GM21825 (cell line): ENCODE data around the gene PTEN.
"Not testable (repeated sequence)": the region's sequence is repeated elsewhere in the genome, so short reads cannot be mapped to it uniquely, and the experiment has no call there.

ENCODE experiments used
- ATAC-seq: cut with Tn5 transposase; IDR thresholded peaks from one replicate; pipeline ENCODE4 v1.9.1; 2021; ENCODE audit warnings: mild to moderate bottlenecking, moderate library complexity; ENCODE audit not compliant: unreplicated experiment

Gene PTEN

DNA sequence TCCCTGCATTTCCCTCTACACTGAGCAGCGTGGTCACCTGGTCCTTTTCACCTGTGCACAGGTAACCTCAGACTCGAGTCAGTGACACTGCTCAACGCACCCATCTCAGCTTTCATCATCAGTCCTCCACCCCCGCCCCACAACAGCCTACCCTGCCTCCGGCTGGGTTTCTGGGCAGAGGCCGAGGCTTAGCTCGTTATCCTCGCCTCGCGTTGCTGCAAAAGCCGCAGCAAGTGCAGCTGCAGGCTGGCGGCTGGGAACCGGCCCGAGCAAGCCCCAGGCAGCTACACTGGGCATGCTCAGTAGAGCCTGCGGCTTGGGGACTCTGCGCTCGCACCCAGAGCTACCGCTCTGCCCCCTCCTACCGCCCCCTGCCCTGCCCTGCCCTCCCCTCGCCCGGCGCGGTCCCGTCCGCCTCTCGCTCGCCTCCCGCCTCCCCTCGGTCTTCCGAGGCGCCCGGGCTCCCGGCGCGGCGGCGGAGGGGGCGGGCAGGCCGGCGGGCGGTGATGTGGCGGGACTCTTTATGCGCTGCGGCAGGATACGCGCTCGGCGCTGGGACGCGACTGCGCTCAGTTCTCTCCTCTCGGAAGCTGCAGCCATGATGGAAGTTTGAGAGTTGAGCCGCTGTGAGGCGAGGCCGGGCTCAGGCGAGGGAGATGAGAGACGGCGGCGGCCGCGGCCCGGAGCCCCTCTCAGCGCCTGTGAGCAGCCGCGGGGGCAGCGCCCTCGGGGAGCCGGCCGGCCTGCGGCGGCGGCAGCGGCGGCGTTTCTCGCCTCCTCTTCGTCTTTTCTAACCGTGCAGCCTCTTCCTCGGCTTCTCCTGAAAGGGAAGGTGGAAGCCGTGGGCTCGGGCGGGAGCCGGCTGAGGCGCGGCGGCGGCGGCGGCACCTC lies at the start of gene PTEN, which contains the start of gene KLLN:
PTEN (plus strand) TSS at position 573 of the 891 bp plus-strand sequence. CDS start 845 bp downstream, outside the sequence.
KLLN (minus strand) TSS at position 481 of the 891 bp plus-strand sequence. CDS start 1,046 bp downstream, outside the sequence.
- ATAC-seq, result peak; percentile 37

DNA sequence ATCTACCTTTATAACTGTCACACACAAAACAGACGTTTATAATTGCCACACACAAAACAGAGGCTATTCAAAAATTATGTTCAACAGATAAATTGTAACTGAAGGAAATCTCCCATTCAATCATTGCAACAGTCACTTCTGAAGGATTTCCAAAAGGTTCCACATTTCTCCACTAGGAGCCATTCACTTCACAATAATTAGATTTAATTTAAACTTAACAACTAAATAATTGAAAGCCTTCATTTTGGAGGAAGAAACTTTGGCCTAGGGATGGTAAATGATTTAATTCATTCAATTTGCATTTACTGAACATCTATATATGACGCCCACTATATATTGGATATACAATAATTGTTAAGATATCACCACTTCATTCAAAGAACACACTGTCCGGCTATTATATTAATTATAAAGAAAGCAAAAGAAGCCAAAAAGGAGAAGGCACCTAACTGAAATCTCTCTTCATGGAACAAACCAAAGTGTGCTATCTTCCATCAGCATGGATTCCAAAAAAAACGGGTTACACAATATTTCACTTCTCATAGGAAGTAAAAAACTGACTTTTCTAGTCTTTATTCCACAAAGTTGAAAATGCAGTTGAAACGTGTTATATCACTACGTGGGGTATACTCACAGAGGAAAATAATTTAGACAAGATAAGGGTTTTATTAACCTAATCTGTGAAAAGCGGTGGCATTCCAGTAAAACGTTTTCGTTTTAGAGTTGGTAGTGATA lies 47.1 kb upstream of the PTEN start:
- ATAC-seq, result no peak

DNA sequence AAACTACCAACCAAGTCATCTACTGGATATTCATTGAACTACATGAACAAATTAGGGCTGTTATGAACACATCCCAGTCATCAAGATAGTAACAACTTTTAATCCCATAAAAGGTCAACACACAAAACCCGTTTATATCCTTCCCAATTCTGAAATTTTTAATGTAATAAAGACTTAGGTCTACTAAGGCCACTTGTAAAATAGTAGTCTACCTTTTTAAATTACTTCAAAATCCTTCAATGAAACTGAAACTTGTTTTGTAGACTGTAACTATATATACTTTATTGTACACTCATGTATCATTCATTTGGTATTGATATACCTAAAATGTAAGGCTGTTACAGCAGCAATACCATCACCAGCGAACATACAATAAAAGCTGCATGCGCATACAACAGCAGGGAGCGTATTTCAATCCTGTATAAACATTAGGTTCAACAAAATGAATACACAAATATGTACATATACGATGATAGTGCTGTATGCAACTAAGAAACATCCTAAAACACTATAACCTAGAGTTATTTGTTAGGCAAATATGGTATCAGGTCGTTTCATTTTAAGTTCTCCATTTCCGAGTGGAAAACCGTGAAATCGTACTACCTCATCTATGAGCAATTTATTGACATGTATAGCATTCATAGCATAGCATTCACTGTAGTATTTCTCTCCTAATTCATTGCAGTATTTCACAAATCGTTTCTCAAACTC lies 46.4 kb upstream of the PTEN start:
- ATAC-seq, result no peak

DNA sequence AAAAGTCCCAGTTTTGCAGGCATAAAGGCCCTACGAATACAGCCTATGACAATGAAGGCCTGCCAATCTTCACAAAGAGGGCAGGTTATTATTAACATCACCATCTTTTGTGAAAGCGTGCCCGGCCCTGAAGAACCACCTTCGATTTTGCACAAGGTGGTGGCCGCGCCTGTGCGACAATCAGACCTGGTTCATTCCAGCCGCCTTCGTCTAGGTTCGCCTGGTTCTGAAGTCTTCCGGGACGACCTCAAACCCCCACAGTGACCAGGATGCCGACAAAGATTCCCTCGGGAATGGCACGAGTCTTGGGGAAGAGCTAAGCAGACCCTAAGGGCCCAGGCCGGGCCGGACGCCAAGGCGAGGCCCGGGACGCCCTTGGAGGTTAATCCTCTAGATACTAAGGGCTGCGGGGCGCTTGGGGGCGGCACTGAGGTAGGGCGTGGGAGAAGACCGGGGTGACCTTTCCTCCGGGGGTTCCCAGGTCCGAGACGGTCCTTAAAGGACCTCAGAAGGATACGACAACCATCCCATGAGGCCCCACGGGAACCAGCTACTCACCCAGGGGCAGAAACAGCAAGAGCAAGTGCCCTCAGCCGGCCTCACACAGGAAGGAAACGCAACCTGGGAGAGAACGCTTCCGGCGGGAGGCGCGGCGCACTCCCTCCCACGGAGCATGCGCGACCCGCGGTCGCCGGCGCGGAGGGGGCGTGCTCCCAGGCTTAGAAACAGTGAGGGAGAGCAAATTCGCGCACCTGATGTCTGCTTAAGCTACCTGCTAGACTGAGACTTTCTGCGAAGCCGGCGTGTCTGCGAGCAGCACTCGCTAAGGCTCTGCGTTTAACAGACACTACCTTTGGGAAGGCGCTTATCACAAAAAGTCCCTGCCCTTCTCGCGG lies 45.6 kb upstream of the PTEN start, which contains the start of gene ATAD1:
ATAD1 (minus strand) TSS at position 618 of the 896 bp plus-strand sequence. CDS start 3,627 bp downstream, outside the sequence.
- peak; percentile 76 for ATAC-seq

DNA sequence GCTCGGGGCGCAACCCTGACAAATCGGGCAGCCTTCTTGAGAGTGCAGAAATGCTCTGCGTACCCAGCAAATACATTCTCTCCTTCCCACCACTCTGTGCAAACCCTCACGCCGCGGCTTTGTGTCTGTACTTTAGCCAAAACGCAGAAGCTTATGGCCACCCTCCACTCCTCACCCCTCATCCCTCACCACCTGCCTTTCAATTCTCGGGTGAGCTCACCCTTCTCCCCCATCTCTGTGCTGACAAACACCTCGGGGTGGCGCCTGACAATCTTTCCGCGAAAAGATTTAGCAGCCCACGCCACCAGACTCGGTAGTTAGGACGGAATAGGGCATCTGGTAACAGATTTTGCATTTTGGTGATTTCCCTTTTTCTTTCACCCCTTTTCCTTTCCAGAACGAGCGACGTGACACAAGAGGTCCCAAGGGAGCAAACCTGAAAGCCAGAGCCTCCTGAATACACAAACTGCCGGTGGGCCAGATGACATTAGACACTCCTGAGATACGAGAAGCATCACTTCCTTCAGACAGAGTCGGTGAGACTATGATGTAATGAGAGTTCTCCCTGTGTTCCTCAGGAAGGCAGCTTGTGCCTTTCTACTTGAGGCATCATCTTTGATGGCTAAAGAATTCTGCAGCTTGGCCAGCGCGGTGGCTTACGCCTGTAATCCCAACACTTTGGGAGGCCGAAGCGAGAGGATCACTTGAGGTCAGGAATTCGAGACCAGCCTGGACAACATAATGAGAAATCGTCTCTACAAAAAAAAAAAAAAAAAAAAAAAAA lies 44.7 kb upstream of the PTEN start:
- ATAC-seq, result peak; percentile 54

DNA sequence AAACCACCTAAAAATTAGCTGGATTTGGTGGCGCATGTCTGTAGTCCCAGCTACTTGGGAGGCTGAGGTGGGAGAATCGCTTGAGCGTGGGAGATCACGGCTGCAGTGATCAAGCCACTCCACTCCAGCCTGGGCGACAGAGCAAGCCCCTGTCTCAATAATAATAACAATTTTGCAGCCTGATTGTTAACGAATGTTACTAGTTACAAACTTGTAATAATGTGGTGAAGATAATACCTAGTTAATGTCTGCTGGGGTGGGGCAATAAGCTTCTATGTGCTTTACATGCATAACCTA lies 44.2 kb upstream of the PTEN start:
- ATAC-seq, result no peak

DNA sequence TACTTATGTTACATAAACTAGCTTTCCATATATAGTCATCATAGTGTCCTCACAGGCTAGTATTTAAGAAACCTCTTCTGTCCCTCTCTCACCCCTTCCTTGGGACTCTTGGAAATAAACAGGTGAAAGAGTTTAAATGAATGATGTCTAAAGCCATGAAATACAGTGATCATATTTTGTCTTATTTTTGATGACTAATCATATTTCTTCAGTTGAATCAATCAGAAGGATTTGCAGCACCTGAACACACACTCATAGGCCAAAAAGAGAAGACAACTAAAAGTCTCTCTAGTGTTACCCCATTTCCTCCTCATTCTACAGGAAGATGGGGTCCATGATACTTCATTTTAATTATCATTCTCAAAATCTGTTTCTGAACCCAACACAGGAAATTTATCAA lies 36.8 kb upstream of the PTEN start:
- no peak for ATAC-seq

DNA sequence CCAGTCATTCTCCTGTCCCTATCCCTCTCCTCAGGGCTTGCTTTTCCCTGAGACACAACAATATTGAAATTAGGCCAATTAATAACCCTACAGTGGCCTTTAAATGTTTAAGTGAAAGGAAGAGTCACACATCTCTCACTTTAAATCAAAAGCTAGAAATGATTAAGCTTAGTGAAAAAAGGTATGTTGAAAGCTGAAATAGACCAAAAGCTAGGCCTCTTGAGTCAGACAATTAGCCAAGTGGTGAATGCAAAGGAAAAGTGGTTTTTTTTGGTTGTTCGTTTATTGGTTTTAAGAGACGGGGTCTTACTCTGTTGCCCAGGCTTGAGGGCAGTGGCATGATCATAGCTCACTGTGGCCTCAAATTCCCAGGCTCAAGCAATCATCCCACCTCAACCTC lies 35.7 kb upstream of the PTEN start:
- ATAC-seq, result no peak

DNA sequence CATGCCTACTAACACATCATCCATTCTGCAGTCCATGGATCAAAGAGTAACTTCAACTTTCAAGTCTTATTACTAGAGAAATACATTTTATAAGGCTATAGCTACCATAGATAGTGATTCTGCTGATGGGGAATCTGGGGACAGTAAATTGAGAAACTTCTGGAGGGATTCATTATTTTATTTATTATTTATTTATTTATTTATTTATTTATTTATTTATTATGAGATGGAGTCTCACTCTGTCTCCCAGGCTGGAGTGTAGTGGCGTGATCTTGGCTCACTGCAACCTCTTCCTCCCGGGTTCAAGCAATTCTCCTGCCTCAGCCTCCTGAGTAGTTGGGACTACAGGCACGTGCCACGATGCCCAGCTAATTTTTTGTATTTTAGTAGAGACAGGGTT lies 34.4 kb upstream of the PTEN start:
- not testable (repeated sequence) for ATAC-seq

DNA sequence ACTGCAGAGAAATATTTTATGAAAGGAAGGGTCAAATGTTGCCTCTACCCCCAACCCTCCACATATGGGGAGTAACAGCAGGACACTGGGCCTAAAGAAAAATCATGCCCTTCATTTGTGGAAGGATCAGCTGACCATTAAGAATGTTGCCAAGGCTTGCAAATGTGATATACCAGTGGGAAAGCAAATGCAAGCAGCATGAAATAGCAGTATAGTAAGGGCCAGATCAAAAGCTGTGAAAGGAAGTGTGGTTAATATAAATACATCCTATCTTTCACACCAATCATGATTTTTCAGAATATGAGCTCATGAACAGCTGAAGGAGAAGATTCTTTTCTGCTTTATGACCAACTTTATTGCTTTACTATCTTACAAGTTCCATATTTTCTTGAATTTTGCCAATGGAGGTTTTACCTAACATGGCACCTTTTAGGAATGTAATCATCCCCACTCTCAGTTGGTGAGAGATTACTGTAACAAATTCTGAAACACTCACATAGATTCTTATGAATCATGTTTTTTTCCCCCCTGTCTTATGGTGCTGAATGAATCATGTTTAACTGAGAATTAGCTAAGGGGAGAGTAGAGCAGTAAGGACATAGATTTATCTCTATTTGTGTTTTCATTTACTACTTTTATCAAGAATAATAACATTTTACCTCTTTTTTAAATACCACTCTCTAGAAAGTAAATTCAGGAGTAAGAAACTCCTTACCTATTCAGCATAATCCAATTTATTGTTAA lies 33.3 kb upstream of the PTEN start:
- ATAC-seq, result no peak

DNA sequence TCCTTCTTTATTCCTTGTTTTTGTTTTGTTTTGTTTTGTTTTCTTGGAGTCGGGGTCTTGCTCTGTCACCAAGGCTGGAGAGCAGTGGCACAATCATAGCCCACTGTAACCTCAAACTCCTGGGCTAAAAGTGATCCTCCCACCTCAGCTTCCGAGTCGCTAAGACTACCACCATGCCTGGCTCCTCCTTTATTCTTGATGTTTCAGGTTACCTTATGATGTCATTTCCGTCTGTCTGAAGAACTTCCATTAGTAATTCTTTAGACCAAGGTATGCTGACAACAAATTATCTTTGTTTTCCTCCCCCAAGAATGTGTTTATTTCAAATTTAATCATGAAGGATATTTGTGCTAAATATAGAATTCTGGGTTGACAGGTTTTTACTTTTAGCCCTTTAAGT lies 27.3 kb upstream of the PTEN start:
- ATAC-seq, result no peak

DNA sequence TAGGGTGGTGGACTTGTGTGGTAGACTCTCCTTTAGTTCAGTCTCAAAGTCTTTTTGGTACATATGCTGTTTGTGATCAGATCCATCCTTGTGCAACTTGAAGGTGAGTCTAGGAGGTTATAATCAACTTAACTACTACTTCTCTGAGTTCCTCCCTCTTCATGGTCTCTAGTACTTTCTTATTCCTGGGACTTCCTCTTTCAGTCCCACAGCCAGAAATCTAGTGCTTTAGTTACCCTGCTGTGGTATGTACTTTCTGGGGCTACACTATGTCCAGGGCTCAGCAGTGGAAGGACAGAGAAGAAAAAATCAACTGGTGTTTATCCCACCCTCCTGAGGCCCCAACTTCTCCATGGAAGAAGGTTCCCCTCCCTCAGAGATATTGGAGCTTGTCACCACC lies 26.0 kb upstream of the PTEN start:
- peak; percentile 57 for ATAC-seq

DNA sequence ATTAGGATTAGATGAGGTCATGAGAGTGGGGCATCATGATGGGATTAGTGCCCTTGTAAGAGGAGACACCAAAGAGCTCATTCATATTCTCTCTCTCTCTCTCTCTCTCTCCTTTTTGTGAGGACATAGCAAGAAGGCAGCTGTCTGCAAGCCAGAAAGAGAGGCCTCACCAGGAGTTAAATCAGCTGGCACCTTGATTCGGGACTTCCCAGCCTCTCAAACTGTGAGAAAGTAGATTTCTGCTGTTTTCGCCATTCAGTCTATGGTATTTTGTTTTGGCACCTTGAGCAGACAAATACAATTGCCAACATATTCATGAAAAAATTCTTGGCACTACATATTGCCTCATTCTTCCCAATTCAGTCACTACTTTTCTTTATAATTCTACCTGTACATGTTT lies 24.8 kb upstream of the PTEN start:
- no peak for ATAC-seq

DNA sequence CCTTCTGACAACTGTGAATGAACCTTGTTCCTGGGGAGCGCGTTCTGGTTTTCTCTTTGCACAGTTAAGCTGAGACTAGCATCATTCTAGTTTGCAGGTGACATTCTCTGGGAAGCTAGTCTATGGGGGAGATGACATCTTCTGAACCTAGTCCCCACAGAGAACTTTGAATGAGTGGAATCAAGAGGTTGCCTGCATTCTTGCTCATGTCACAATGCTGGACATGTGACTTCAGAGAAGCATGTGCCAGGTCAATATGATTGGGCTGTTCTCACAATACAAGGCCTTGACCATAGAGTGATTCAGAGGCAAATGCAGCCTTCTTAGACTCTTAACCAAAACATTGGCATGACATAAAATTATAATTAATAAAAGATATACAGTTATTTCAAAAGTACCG lies 22.2 kb upstream of the PTEN start:
- no peak for ATAC-seq

DNA sequence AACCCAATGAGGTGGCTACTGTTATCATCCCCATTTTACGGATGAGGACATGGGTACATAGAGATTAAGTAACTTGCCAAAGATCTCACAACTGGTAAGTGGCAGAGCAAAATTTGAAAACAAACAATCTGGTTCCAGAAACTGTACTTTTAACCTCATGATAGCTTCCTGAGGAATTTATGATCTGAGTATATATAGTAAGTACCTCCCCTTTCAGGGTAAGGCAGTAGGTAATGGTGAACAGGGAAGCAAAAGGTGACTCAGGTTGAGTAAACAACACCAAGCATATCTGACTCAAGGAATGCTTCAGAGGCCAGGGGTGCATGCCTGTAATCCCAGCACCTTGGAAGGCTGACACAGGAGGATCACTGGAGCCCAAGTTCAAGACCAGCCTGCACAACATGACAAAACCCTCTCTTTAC lies 21.2 kb upstream of the PTEN start:
- ATAC-seq, result no peak

DNA sequence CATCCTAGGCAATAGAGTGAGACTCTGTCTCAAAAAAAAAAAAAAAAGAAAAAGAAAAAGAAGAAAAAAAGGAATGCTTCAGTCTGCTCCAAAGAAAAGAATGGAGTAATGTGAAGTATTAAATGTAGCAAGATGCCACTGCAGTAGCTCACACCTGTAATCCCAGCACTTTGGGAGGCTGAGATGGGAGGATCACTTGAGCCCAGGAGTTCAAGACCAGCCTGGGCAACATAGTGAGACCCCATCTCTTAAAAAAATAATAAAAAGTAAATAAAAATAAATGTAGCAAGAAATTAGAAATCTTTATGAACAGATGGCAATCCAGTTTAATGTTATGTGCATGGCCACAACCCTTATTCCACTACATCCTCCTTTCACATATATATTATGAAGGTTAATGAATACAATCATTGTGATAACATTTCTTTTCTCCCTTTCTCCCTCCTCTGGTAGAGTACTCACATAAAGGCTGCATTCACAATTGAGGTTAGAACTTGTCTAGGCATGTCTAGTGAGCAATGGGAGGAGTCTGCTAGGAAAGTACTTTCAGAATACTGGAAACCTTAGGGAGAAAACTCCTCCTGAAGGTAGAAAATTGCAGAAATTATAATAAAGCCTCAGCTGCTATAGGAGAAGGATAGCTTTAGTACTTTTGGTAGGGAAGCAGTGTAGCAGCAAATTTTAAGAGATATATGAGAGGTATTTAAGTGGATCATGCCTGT lies 20.5 kb upstream of the PTEN start:
- ATAC-seq, result no peak

DNA sequence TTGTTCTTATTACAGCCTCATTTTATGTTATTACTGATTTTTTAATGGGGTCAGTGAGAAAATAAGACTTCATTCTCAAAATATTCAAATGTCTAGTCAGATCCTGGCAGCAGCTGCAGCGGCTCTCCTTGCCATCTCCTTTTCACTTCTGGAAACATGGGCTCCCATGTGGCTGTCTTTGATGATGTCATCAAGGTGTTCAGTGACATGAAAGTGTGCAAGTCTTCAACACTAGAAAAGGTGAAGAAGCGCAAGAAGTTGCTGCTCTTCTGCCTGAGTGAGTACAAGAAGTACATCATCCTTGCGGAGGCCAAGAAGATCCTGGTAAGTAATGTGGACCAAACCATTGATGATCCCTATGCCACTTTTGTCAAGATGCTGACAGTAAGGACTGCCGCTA lies 19.7 kb upstream of the PTEN start:
- no peak for ATAC-seq
